Prostate gland (tissue), 2 donors: ENCODE results near the gene PDP2.

Experiments used
- CTCF ChIP-seq, 4 experiments: fragments of 200-600 bp in 2 of 4; fragments of 450-650 bp in 2 of 4; sonication (generic) in 2 of 4; IDR thresholded peaks; 1 replicate in 3 of 4; 2 replicates in 1 of 4; pipeline ENCODE4 v1.5.1; 2016 to 2019; ENCODE audit warnings: antibody characterized with exemption in 4 of 4, mild to moderate bottlenecking in 2 of 4, moderate library complexity in 2 of 4
- POLR2A ChIP-seq: fragments of 450-650 bp; IDR thresholded peaks from one replicate; pipeline ENCODE4 v1.6.1; 2016; ENCODE audit warnings: antibody characterized with exemption, mild to moderate bottlenecking

- no peak for TF ChIP-seq CTCF (IDR thresholded peaks at IDR 0.05)
- TF ChIP-seq POLR2A, result no peak
These were observed 21.4 kb upstream of the PDP2 start for GRCh38 chr16:66858740-66859396.
